Ovary (tissue), 9 donors: ENCODE measurements around the gene POLN. TPM values are rescaled to one million over a fixed set of nuclear protein-coding genes. Genes with fewer than 3 reads are reported as not detected.

Source experiments
- DNase-seq, 5 donors: peaks; one replicate each; pipeline ENCODE4 v3.0.0-alpha.2; 2019 to 2020
- H3K27ac ChIP-seq, 2 donors: fragments of 200-600 bp; one replicate each; pipeline versions ENCODE4 v1.5.1 to v1.8.0; 2019 to 2022
- H3K27me3 ChIP-seq: fragments of 200-600 bp; one replicate; pipeline ENCODE4 v1.8.0; 2022
- H3K36me3 ChIP-seq: fragments of 200-600 bp; sonication (generic); one replicate; pipeline ENCODE4 v1.5.1; 2019
- H3K4me1 ChIP-seq: one replicate; pipeline ENCODE4 v1.8.1; 2013; ENCODE audit warnings: mild to moderate bottlenecking, moderate library complexity; ENCODE audit not compliant: insufficient read depth
- H3K4me3 ChIP-seq: fragments of 200-600 bp; sonication (generic); one replicate; pipeline ENCODE4 v1.5.1; 2017
- H3K9me3 ChIP-seq, 2 donors: fragments of 200-600 bp in 1 of 2; sonication (generic) in 1 of 2; one replicate each; pipeline versions ENCODE4 v1.5.1 to v1.8.1; 2013 to 2019; ENCODE audit warnings: mild to moderate bottlenecking in 1 of 2, moderate library complexity in 1 of 2
- CTCF ChIP-seq, 3 donors: fragments of 450-650 bp in 2 of 3; fragments of 200-600 bp in 1 of 3; IDR thresholded peaks; one replicate each; pipeline versions ENCODE4 v1.5.1 to v1.8.0; 2016 to 2022; ENCODE audit warnings: antibody characterized with exemption in 3 of 3, mild to moderate bottlenecking in 1 of 3
- EP300 ChIP-seq: sonication (generic); formaldehyde crosslinking; IDR thresholded peaks from one replicate; pipeline ENCODE4 v1.6.1; 2017; ENCODE audit warnings: antibody characterized with exemption
- POLR2A ChIP-seq: fragments of 450-650 bp; IDR thresholded peaks from one replicate; pipeline ENCODE4 v1.6.1; 2017; ENCODE audit warnings: antibody characterized with exemption, mild to moderate bottlenecking, moderate library complexity
- WGBS, 3 donors: extraction: QIAGEN DNeasy Blood & Tissue Kit in 1 of 3; methylation state at CpG; one replicate each; pipeline versions ENCODE4 v1.1.5 to v1.1.7; 2013 to 2017; 5-methylcytosine and 5-hydroxymethylcytosine counted together
- intact Hi-C, 4 donors: fragments of 100-400 bp; cut with DNase I; formaldehyde crosslinking; loops; one replicate each; pipeline versions ENCODE4 v1.11.0 to v1.15.1; 2022 to 2023
- polyA plus RNA-seq, 2 donors: library from polyadenylated mRNA; stranded (reverse); fragments of 200-250 nt in 1 of 2; fragments of 350-450 nt in 1 of 2; fragmentation: Illumina TruSeq in 1 of 2; extraction: RNeasy Lipid Tissue Mini Kit (QIAGEN cat#74804) in 1 of 2; gene quantifications; one replicate each; pipeline ENCODE4 v1.2.3, GENCODE V29; 2013 to 2014
- total RNA-seq, 7 donors: library from RNA; depleted of rRNA in 2 of 7; stranded (reverse); fragments of >200 nt in 2 of 7; fragmentation: NEBNext Ultra II Directional in 3 of 7; extraction: Animal tissue kit (Norgen Biotek cat#: 25700) in 3 of 7; gene quantifications; one replicate each; pipeline versions ENCODE4 v1.1.0 to v1.2.4, GENCODE V29; 2016 to 2023
- donor health status: DM: no; HTN: no; CAD: no; lungs with moderate emphysema.
- donor health status: DM: no; HTN: no; CAD: no.
- donor health status: Bipolar disorder and iron deficiency.
- donor health status: DM: yes; HTN: yes; CAD: no.
- donor health status: DM: no; HTN: no; CAD: no.
- donor health status: DM: yes; HTN: yes; CAD: no.

POLN gene
- total and polyA plus RNA-seq, 9 donors, result 0.95 to 11.4 (median 3.1) TPM

- TF ChIP-seq EP300, result no peak
- no peak for TF ChIP-seq CTCF (IDR thresholded peaks at IDR 0.05)
- TF ChIP-seq POLR2A, result no peak
- intact Hi-C loops, result loop anchor here in 2 of 4 donors (5.0 to 10.0 kb wide), 2 partner anchors 162 to 279 kb away; partner anchors contain the start of genes CFAP99 (in 1 of the 2), FAM193A (in 1 of the 2) and ZFYVE28 (in 1 of the 2)
- peaks cover 21% of the 10 kb centered on the region for H3K4me1 ChIP-seq
- 9 to 21% (median 19%) methylated on average over 11 to 18 of the region's 18 CpGs for WGBS, 3 donors
- H3K4me3 ChIP-seq, result peak overlapping the region; percentile 26
- H3K27ac ChIP-seq, result peak overlapping the region; percentile 58 to 71
- H3K27me3 ChIP-seq, result no peaks in the 10 kb centered on the region
- no peaks in the 10 kb centered on the region for H3K9me3 ChIP-seq
- no peaks in the 10 kb centered on the region for H3K36me3 ChIP-seq
- DNase-seq, result peak; percentile 39 to 81 (median 71)
These were observed 13.7 kb upstream of the POLN start for GRCh38 chr4:2255501-2256155.

DNA sequence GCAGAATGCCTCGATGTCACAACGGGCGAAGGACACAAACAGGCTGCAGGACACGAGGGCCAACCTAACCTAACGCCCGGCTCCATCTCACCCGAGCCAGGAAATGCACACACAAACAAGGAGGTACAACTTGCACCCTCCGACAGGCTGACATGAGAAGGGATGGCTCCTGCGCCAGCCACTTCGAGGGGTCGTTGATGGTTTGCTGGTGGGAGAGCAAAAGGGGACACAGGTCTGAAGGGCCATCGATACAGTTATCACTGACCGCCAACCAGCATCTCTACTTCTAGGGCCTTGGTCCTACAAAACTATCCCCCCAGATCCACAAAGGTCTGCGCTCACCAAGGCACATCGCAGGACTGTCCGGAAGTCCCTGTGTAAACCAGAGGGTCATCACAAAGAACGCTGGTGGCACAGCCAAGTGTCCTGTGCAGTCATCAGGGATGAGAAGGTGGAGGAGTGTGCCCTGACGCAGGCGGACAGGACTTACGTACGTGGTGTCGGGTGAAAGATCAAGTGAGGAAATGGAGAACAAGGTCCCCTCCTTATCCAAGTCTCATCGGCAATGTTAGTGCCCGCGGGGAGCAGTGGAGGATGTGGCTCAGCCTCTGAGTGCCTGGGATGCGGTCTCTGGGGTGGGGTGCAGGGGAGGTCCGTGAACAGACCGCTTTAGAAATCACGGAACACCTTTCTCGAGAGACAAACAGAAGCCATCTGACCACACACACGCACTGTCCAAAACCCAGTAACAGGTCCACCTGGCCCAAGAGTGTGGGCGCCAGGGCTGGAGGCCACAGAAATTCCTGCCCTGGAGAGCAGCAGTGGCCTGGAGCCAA, 13.0 kb upstream of the POLN start:
- Histone ChIP-seq H3K27me3 (no peaks in the 10 kb centered on the region), H3K9me3 (no peaks in the 10 kb centered on the region), H3K27ac (peak overlapping the region; percentile 40 to 71), H3K4me3 (no peak overlapping the region), H3K36me3 (no peaks in the 10 kb centered on the region), H3K4me1 (peaks cover 17% of the 10 kb centered on the region)
- DNase-seq, result peak in 3 of 5 donors; percentile 7 to 26 (median 12)
- WGBS, 3 donors, result 76 to 83% (median 80%) methylated on average over 32 of the region's 32 CpGs
- TF ChIP-seq EP300 (no peak), CTCF (IDR thresholded peaks at IDR 0.05) (no peak), POLR2A (no peak)
- intact Hi-C loops, result loop anchor here in 2 of 4 donors (5.0 to 10.0 kb wide), 2 partner anchors 162 to 280 kb away; partner anchors contain the start of genes CFAP99 (in 1 of the 2), FAM193A (in 1 of the 2) and ZFYVE28 (in 1 of the 2)

DNA sequence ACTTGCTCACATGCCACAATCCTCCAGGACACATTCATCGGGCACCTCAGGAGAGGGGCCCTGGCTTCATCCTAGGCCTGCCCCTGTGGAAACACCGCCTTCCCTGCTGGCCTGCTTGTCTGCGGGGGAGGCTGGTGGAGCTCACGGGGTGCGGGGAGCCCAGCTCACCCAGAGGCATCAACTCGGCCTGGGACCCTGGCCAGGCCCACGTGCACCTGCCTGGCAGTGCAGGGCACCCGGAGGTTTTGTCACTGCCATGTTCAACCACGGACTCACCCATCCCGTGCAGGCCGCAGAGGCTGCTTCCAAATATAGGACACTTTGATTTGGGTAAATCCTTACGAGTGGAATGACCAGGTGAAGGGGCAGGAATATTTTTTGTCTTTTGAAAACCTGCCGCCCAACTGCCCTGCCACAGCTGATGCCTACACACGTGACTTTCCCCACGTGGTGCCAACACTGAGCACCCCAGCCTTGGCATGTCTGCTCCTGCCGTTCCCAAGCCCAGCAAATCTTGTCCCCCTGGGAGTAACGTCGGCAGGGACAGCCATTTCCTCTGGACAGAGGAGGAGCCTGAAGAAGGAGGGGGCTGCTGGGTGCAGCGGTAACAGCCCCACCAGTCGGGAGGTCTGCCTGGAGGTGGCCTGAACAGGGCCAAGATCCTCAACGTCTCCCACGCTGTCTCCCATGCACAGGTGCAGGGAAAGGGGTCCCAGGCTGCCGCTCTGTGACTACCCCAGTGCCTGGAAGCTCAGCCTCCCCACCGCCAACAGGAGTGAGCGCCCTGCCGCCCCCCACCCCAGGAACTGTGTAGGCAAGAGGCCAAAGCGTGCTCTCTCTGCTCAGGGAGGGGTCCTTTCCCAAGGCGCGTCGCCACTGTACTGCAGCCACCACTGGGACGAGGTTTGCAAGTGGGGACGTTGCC, 11.5 kb upstream of the POLN start:
- no peak for TF ChIP-seq POLR2A
- TF ChIP-seq EP300, result no peak
- TF ChIP-seq CTCF (IDR thresholded peaks at IDR 0.05), result no peak
- Histone ChIP-seq H3K4me3 (no peak overlapping the region), H3K27ac (no peak overlapping the region), H3K4me1 (peaks cover 16% of the 10 kb centered on the region), H3K36me3 (no peaks in the 10 kb centered on the region), H3K27me3 (no peaks in the 10 kb centered on the region), H3K9me3 (no peaks in the 10 kb centered on the region)
- intact Hi-C loops, result loop anchor here in 1 of 4 donors (10.0 kb wide), 1 partner anchor 281 kb away; the partner anchor contains the start of gene FAM193A
- 75 to 82% (median 75%) methylated on average over 32 of the region's 32 CpGs for WGBS, 3 donors
- peak in 3 of 5 donors; percentile 7 to 38 (median 29) for DNase-seq
